Rectal smooth muscle tissue (tissue), 1 donor: ENCODE results near the gene ZMIZ1.
A peak's percentile ranks its signal among the peaks of the same experiment; 100 is the strongest.

ENCODE experiments used
- H3K27ac ChIP-seq: one replicate; pipeline ENCODE4 v1.7.0; 2013; ENCODE audit warnings: low read depth, low read length, inconsistent platforms
- H3K27me3 ChIP-seq: one replicate; pipeline ENCODE4 v1.7.0; 2013; ENCODE audit warnings: low read length; ENCODE audit not compliant: control insufficient read depth, insufficient read depth
- H3K36me3 ChIP-seq: one replicate; pipeline ENCODE4 v1.7.0; 2013; ENCODE audit warnings: low read length; ENCODE audit not compliant: control insufficient read depth, insufficient read depth
- H3K4me1 ChIP-seq: one replicate; pipeline ENCODE4 v1.7.0; 2013; ENCODE audit warnings: low read length; ENCODE audit not compliant: control insufficient read depth, insufficient read depth
- H3K4me3 ChIP-seq: one replicate; pipeline ENCODE4 v1.7.0; 2013; ENCODE audit warnings: low read length
- H3K9ac ChIP-seq: one replicate; pipeline ENCODE4 v1.7.0; 2013; ENCODE audit warnings: low read length

Gene ZMIZ1, protein sequence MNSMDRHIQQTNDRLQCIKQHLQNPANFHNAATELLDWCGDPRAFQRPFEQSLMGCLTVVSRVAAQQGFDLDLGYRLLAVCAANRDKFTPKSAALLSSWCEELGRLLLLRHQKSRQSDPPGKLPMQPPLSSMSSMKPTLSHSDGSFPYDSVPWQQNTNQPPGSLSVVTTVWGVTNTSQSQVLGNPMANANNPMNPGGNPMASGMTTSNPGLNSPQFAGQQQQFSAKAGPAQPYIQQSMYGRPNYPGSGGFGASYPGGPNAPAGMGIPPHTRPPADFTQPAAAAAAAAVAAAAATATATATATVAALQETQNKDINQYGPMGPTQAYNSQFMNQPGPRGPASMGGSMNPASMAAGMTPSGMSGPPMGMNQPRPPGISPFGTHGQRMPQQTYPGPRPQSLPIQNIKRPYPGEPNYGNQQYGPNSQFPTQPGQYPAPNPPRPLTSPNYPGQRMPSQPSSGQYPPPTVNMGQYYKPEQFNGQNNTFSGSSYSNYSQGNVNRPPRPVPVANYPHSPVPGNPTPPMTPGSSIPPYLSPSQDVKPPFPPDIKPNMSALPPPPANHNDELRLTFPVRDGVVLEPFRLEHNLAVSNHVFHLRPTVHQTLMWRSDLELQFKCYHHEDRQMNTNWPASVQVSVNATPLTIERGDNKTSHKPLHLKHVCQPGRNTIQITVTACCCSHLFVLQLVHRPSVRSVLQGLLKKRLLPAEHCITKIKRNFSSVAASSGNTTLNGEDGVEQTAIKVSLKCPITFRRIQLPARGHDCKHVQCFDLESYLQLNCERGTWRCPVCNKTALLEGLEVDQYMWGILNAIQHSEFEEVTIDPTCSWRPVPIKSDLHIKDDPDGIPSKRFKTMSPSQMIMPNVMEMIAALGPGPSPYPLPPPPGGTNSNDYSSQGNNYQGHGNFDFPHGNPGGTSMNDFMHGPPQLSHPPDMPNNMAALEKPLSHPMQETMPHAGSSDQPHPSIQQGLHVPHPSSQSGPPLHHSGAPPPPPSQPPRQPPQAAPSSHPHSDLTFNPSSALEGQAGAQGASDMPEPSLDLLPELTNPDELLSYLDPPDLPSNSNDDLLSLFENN

DNA sequence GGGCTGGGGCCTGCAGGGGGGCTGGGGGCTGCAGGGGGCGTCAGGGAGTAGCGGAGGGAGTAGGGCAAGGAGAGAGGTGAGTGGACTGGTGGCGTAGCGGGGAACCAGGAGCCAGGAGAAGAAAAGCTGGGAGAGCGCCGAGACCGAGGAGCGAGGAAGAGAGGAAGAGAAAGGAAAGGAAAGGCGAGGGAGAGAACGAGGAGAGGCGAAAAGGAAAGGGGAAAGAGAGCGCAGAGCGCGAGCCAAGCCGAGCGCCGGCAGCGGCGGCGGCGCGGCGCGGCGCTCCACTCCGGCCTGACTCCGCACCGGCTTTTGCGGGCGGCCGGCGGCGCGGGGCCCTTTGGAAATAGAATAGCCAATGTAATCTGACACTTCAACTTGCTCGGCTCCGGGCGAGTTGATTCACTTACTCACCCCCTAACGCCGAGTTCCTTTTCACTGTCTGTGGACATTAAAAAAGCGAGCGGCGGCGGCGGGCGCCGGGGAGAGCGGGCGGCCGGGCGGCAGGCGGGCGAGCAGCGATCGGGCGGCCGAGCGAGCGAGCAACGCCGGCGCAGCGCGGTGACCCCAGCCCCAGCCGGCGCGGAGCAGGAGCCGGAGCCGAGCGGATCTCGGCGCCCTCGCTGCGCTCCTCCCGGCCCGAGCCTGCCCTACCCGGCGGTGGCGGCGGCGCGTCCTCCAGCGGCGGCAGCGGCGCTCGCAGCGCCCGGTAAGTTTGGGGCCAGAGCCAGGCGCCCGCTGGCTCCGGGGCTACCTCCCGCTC lies at the start of gene ZMIZ1:
Gene ZMIZ1, plus strand, starts transcription at position 405 of the 763 bp plus-strand sequence. CDS start 132,667 bp downstream, outside the sequence.
- Histone ChIP-seq H3K4me3 (peak within 1 kb of the TSS; percentile 97), H3K9ac (peak within 1 kb of the TSS; percentile 81), H3K27ac (peak within 1 kb of the TSS; percentile 99), H3K4me1 (peaks cover 18% of the 10 kb centered on the region), H3K36me3 (no peaks in the 10 kb centered on the region), H3K27me3 (no peaks in the 10 kb centered on the region)

DNA sequence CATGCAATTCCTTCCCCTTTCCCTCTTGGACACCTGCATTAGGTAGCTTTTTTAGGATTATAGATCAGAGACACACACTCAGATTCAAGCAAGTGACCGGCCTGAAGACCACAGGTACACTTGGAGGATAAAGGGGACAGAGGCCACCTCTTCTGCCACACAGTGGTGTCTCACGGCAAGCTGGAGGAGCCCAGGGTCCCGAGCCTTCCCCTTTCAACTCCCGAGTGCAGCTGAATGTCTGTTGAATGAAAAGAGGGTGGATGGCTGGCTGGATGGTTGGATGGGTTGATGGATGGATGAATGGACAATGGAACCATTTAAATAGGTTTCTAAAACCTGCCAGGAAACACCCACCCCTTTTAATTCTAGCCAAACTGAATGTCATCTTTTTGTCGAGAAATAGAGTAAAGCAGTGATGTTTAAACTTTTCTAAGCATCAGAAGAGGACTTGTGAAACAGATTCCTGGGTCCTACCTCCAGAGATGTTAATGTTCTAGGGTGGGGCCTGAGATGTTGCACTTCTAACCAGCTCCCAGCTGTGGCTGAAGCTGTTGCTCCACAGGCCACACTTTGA lies 49.2 kb upstream of the ZMIZ1 start:
- Histone ChIP-seq H3K27ac (no peak overlapping the region), H3K9ac (no peak overlapping the region), H3K27me3 (no peaks in the 10 kb centered on the region), H3K36me3 (no peaks in the 10 kb centered on the region), H3K4me3 (no peak overlapping the region), H3K4me1 (no peaks in the 10 kb centered on the region)

DNA sequence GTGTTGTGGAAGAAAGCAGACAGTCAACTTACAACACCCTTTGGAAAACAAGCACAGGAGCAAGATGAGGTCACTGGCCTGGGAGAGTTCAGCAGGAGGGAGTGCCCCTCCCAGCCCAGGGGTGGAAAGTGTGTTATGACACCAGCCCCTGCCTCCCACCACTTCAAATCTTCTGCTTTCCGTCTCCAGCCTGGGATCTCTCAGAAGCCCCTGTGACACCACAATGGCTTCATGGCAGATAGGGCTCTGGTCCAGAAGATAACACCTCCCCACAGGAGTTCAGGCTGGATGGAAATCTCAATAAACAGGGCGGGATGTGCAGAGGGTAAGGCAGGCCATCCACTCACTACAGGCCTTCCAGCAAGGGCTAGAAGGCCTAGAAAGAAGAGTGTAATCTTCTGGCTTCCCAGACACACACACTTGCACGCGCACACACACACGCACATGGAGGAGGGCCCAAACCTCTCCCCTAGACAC lies 48.7 kb upstream of the ZMIZ1 start:
- no peak overlapping the region for H3K27ac ChIP-seq
- no peak overlapping the region for H3K4me3 ChIP-seq
- H3K27me3 ChIP-seq: no peaks in the 10 kb centered on the region
- no peak overlapping the region for H3K9ac ChIP-seq
- H3K4me1 ChIP-seq: peaks cover 2% of the 10 kb centered on the region
- H3K36me3 ChIP-seq: no peaks in the 10 kb centered on the region

DNA sequence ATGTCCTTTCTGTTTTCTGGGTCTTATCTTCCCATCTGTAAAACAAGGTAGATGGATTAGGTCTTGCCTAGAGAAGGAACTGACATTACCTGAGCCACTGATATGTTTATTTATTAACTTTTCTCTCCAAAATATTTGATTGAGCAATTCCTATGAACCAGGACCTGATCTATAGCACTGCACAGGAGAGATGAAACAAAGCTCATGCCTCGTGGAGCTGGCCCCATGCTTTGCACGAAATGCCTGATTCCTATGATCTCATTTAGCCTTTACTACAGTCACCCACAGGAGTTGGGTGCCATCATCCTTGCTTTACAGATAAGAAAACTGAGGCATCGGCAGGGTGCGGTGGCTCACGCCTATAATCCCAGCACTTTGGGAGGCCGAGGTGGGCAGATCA lies 48.2 kb upstream of the ZMIZ1 start:
- Histone ChIP-seq H3K27me3 (no peaks in the 10 kb centered on the region), H3K9ac (no peak overlapping the region), H3K27ac (no peak overlapping the region), H3K4me1 (peaks cover 4% of the 10 kb centered on the region), H3K4me3 (no peak overlapping the region), H3K36me3 (no peaks in the 10 kb centered on the region)

DNA sequence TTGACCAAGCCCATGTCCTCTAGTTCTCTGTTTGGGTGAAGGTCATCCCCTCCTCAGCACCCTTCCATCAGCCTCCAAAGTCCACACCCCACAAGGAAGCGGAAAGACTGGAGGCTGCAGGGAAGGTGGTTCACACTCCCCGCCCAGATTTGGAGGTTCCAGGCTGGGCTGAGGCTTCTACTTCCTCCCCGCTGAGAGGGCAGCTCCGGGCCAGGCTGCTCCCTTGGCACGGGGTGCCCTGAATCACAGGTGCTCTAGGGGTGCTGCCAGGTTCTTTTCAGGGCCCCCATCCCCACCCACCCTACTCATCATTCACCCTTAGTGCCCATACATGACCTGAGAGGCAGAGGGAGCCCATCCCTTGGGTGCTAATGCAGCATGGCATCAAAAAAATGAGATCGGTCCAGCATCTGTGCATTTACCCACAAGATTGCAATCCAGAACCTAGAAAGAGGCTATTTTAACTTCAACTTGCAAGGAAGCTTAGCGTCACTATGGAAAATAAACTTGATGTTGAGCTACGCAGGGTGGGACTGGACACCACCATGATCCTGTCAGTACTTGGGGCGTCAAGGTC lies 47.3 kb upstream of the ZMIZ1 start:
- H3K27ac ChIP-seq: no peak overlapping the region
- H3K27me3 ChIP-seq: no peaks in the 10 kb centered on the region
- H3K4me3 ChIP-seq: no peak overlapping the region
- H3K36me3 ChIP-seq: no peaks in the 10 kb centered on the region
- peaks cover 8% of the 10 kb centered on the region for H3K4me1 ChIP-seq
- H3K9ac ChIP-seq: no peak overlapping the region

DNA sequence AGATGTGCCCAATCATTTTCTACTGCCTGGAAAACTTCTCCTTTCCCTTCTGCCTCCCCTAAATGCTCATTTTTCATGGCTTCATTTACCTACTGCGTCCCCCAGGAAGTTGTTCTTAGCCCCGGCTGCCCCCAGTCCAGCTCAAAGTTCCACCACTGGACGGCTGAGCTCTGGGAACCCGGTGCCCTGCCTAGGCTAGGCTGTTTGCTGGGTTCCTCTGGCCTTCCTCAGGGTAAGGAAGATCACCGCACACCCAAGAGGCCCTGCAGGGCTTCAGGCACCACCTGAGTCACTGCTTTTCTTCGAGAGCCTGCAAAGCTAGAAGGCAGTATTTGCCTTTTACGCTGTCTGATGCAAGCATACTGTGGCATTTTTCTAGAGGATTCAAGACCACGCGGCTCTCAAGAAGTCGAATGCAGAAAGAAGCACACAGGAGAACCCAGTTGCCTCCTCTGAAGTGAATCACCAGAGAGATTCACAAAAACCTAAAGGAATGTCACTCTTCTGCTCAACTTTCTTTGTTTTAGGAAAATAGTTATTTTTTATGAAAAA lies 46.7 kb upstream of the ZMIZ1 start:
- H3K27me3 ChIP-seq: no peaks in the 10 kb centered on the region
- H3K36me3 ChIP-seq: no peaks in the 10 kb centered on the region
- H3K9ac ChIP-seq: no peak overlapping the region
- H3K27ac ChIP-seq: no peak overlapping the region
- H3K4me3 ChIP-seq: no peak overlapping the region
- H3K4me1 ChIP-seq: peaks cover 8% of the 10 kb centered on the region

DNA sequence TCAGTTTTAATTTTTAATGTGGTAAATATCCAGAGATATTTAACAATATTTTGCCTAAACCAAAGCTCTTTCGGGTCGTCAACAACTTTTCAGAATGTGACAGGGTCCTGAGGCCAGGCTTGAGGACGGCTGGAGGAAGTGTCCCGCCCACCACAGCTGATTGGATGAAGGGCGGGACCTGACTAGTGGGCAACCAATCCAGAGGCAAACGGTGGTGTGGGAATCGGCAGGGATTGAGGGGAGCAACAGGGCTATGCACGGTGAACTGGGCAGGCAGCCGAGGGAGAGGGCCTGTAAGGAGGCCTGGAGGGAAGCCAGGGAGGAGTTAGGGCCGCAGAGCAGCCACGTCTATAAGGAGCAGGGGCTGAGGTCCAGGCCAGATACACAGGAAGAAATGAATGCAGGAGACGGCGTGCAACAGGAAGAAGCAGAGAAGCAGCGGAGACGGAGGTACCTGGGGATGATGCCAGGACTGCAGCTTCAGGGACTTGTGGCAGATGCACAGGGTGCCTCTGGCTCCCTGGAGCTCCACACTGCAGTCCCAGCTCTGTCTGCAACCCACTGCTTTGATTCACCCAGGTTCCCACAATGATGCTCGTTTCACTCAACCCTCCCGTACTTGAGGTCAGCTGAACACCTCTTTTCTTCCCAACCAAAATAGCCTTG lies 46.1 kb upstream of the ZMIZ1 start:
- Histone ChIP-seq H3K27me3 (no peaks in the 10 kb centered on the region), H3K36me3 (no peaks in the 10 kb centered on the region), H3K9ac (no peak overlapping the region), H3K4me3 (no peak overlapping the region), H3K4me1 (peaks cover 8% of the 10 kb centered on the region), H3K27ac (no peak overlapping the region)

DNA sequence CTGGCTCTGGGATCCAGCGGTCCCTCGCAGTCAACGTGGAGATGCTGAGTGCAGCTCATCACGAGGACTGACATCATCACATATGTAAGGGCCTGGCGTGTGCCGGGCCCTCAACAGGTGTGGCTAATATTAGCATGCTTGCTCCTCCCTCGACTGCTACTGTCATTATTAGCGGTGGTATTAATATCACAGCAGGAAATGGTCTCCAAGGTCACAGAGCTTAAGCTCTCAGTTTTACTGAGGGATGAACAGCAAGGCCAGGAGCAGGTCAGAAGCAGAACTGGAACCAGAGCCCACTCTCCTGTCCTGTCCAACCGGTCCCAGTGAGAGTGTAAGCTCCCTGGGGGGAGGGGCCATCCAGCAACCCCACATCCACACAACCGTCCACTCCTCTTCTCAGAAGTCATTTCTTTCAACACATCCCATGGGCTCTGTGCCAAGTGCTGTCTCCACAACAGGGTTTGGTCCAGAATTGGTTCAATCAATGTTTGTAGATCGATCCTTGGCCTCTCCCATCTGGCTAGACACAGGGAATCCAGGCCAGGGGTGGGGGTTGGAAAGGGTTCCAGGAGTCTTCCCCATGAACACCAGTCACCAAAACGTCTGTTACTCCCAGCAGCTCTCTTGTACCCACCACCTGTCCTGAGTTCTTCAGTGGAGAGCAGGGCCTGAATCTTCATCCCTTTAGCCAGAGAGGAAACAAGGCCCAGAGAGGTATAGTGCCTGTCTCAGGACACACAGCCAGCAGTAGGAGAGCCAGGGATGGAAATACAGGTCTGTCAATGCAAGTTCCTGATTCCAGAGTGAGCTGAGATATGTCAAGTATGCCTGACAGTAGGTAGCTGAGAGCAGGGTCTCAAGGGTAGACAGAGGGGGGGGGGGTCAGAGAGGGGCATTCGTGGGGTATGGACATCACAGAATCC lies 45.3 kb upstream of the ZMIZ1 start:
- no peak overlapping the region for H3K27ac ChIP-seq
- H3K4me3 ChIP-seq: no peak overlapping the region

DNA sequence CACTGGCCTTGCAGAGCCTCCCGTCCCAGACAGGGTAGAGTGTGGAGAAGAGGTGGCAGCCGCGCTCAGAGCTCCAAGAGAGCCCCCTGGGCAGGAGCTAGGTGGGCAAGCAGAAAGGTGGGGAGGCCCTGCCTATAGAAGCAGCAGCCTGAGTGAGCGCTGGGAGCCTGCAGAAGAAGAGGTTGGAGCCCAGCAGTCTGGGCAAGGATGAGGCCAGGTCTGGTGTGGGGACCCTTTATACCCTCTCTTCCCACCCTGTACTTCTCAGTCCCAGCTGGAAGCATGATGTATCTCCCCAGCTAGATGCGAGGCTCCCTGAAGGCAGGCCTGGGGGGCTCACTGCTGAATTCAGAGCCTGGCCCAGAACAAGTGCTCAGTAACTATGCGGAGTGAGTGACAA lies 44.5 kb upstream of the ZMIZ1 start:
- peak overlapping the region; percentile 18 for H3K27ac ChIP-seq
- peaks cover 8% of the 10 kb centered on the region for H3K4me1 ChIP-seq
- H3K36me3 ChIP-seq: no peaks in the 10 kb centered on the region
- H3K4me3 ChIP-seq: no peak overlapping the region
- H3K27me3 ChIP-seq: no peaks in the 10 kb centered on the region
- no peak overlapping the region for H3K9ac ChIP-seq

More for the DNA sequence above, 45.3 kb upstream of the ZMIZ1 start:
- Histone ChIP-seq H3K27me3 (no peaks in the 10 kb centered on the region), H3K4me1 (peaks cover 8% of the 10 kb centered on the region), H3K36me3 (no peaks in the 10 kb centered on the region), H3K9ac (no peak overlapping the region)

DNA sequence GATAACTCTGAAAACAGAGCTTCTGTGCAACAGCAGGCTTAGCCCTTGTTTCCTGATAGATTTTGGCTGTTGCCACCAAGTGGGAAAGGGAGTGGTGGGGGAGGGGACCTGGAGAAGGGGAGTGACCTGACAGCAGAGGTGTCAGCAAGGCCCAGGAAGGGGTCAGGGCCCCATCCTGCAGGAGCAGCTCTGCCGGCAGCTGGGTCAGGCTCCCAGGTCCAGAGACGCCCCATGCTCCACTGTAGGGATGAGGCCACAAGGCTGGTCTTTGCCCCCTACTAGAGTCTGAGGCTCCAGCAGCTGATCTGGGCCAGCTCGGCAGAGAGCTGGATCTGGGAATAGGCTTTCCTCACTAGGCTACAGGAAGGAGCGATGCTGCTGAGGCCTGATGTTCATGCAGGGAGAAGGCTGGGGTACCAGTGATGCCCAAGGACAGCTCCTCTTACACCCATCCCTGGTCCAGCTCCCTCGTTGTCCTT lies 44.0 kb upstream of the ZMIZ1 start:
- H3K27me3 ChIP-seq: no peaks in the 10 kb centered on the region
- H3K4me1 ChIP-seq: peaks cover 8% of the 10 kb centered on the region
- peak overlapping the region; percentile 18 for H3K27ac ChIP-seq
- H3K9ac ChIP-seq: no peak overlapping the region
- no peak overlapping the region for H3K4me3 ChIP-seq
- H3K36me3 ChIP-seq: no peaks in the 10 kb centered on the region
